Trophoblast cell (in vitro differentiated cells and primary cell): Measurements from ENCODE around the gene SLC13A3.

Experiments used
- DNase-seq, 2 donors: peaks; one replicate each; pipeline ENCODE4 v3.0.0-alpha.2; 2016
- H2AFZ ChIP-seq: 2 replicates; pipeline ENCODE4 v1.6.1; 2013; ENCODE audit warnings: low read length, moderate library complexity, mild to moderate bottlenecking; ENCODE audit not compliant: insufficient read depth, poor library complexity
- H2AK5ac ChIP-seq: 2 replicates; pipeline ENCODE4 v1.6.1; 2013; ENCODE audit warnings: mild to moderate bottlenecking, low read length
- H2BK120ac ChIP-seq: 2 replicates; pipeline ENCODE4 v1.6.1; 2013; ENCODE audit warnings: low read length, mild to moderate bottlenecking, moderate library complexity; ENCODE audit not compliant: insufficient read depth, poor library complexity
- H2BK12ac ChIP-seq: 2 replicates; pipeline ENCODE4 v1.6.1; 2013; ENCODE audit warnings: mild to moderate bottlenecking, low read length, moderate library complexity
- H2BK5ac ChIP-seq: 2 replicates; pipeline ENCODE4 v1.6.1; 2013; ENCODE audit warnings: low read length, low read depth, moderate library complexity, mild to moderate bottlenecking; ENCODE audit not compliant: poor library complexity
- H3K14ac ChIP-seq: 2 replicates; pipeline ENCODE4 v1.6.1; 2013; ENCODE audit warnings: mild to moderate bottlenecking, low read length
- H3K18ac ChIP-seq: 2 replicates; pipeline ENCODE4 v1.6.1; 2013; ENCODE audit warnings: mild to moderate bottlenecking, low read length
- H3K23ac ChIP-seq: 2 replicates; pipeline ENCODE4 v1.6.1; 2013; ENCODE audit warnings: low read length
- H3K27ac ChIP-seq: 2 replicates; pipeline ENCODE4 v1.5.1; 2013; ENCODE audit warnings: low read depth, mild to moderate bottlenecking, inconsistent platforms, low read length, moderate library complexity
- H3K27me3 ChIP-seq: 2 replicates; pipeline ENCODE4 v1.6.1; 2013; ENCODE audit warnings: inconsistent platforms, mild to moderate bottlenecking, low read length, moderate library complexity; ENCODE audit not compliant: insufficient read depth
- H3K36me3 ChIP-seq, 2 experiments: 1 replicate in 1 of 2; 2 replicates in 1 of 2; pipeline ENCODE4 v1.6.1; 2013; ENCODE audit warnings: low read length in 2 of 2, mild to moderate bottlenecking in 2 of 2, moderate library complexity in 1 of 2; ENCODE audit not compliant: insufficient read depth in 2 of 2, control insufficient read depth in 1 of 2
- H3K4ac ChIP-seq: 2 replicates; pipeline ENCODE4 v1.6.1; 2013; ENCODE audit warnings: low read depth, mild to moderate bottlenecking, low read length, moderate library complexity
- H3K4me1 ChIP-seq, 2 experiments: 1 replicate in 1 of 2; 2 replicates in 1 of 2; pipeline ENCODE4 v1.6.1; 2013; ENCODE audit warnings: low read length in 2 of 2, mild to moderate bottlenecking in 2 of 2, moderate library complexity in 1 of 2; ENCODE audit not compliant: insufficient read depth in 2 of 2, control insufficient read depth in 1 of 2
- H3K4me2 ChIP-seq: 2 replicates; pipeline ENCODE4 v1.6.1; 2013; ENCODE audit warnings: inconsistent platforms, mild to moderate bottlenecking, low read length, moderate library complexity
- H3K4me3 ChIP-seq: 2 replicates; pipeline ENCODE4 v1.5.1; 2013; ENCODE audit warnings: mild to moderate bottlenecking, low read depth, low read length, inconsistent platforms
- H3K79me1 ChIP-seq: one replicate; pipeline ENCODE4 v1.6.1; 2013; ENCODE audit warnings: low read length
- H3K79me2 ChIP-seq: 2 replicates; pipeline ENCODE4 v1.6.1; 2013; ENCODE audit warnings: low read length, mild to moderate bottlenecking; ENCODE audit not compliant: control insufficient read depth, insufficient read depth, poor library complexity
- H3K9ac ChIP-seq: 2 replicates; pipeline ENCODE4 v1.6.1; 2013; ENCODE audit warnings: mild to moderate bottlenecking, low read length
- H3K9me3 ChIP-seq: 2 replicates; pipeline ENCODE4 v1.6.1; 2013; ENCODE audit warnings: low read depth, mild to moderate bottlenecking, control low read depth, inconsistent platforms, low read length; ENCODE audit not compliant: insufficient read depth
- H4K12ac ChIP-seq: 2 replicates; pipeline ENCODE4 v1.6.1; 2013; ENCODE audit warnings: low read depth, mild to moderate bottlenecking, low read length, moderate library complexity
- H4K8ac ChIP-seq: 2 replicates; pipeline ENCODE4 v1.6.1; 2013; ENCODE audit warnings: low read depth, mild to moderate bottlenecking, low read length, moderate library complexity
- H4K91ac ChIP-seq: one replicate; pipeline ENCODE4 v1.6.1; 2013; ENCODE audit warnings: low read depth, mild to moderate bottlenecking, low read length, moderate library complexity
- WGBS: extraction: QIAGEN DNeasy Blood & Tissue Kit; methylation state at CpG from one replicate; pipeline ENCODE4 v1.1.7; 2013; ENCODE audit warnings: missing lambda C conversion rate; ENCODE audit not compliant: insufficient read length, insufficient coverage; ENCODE audit errors: extremely low coverage; 5-methylcytosine and 5-hydroxymethylcytosine counted together

Gene SLC13A3

DNA sequence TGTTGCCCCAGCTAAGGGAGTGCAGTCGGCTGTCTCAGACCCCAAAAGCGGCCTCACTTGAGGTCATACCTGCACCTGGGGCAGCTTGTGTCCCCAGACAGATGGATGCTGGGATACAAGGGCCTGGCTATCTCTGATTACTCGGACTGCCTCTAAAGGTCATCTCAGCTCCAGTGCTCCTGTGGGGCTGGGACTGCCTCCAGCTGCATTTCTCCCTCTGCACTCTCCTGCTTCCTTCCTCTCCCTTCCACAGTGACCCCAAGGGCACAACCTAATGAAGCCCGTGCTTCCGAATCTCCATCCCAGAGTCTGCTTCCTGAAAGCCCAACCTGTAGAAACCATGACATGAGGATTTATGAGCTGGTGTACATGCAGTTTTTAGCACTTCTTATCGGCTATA lies 78.0 kb downstream of the SLC13A3 start:
- H3K4me1 ChIP-seq = no peaks in the 10 kb centered on the region
- H3K9me3 ChIP-seq = no peaks in the 10 kb centered on the region
- H3K79me2 ChIP-seq = no peaks in the 10 kb centered on the region
- H3K4ac ChIP-seq = no peak overlapping the region
- H2AFZ ChIP-seq = no peak overlapping the region
- H3K9ac ChIP-seq = no peak overlapping the region
- no peak overlapping the region for H4K91ac ChIP-seq
- H3K14ac ChIP-seq = no peak overlapping the region
- H3K79me1 ChIP-seq = no peaks in the 10 kb centered on the region
- H2BK120ac ChIP-seq = no peak overlapping the region
- H3K4me2 ChIP-seq = no peak overlapping the region
- no peak overlapping the region for H4K8ac ChIP-seq
- whole genome bisulfite sequencing = no CpG with 5 or more reads among the region's 6 CpGs
- H3K27me3 ChIP-seq = no peaks in the 10 kb centered on the region
- H2BK5ac ChIP-seq = no peak overlapping the region
- H4K12ac ChIP-seq = no peak overlapping the region
- no peaks in the 10 kb centered on the region for H3K36me3 ChIP-seq
- H3K4me3 ChIP-seq = no peak overlapping the region
- H2BK12ac ChIP-seq = no peak overlapping the region
- H3K27ac ChIP-seq = no peak overlapping the region
- no peak overlapping the region for H2AK5ac ChIP-seq
- no peak for DNase-seq
- H3K23ac ChIP-seq = no peak overlapping the region
- no peak overlapping the region for H3K18ac ChIP-seq

DNA sequence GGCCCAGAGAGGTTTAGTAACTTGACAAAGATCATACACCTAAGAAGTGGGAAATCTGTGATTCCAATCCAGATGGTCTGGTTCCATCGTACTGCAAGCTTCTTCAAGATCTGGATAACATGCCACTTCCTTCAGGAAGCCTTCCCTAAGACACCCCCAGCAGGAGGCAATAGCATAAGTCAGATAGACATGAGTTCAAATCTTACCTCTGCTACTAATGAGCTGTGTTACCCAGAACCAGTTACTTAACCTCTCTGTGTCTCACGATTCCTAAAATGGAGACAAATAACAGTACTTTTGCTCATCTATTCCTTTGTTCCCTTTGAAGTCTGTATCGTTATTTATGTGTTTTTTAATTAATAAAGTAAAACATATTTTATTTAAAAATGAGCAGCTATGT lies 78.5 kb downstream of the SLC13A3 start:
- no peak overlapping the region for H4K8ac ChIP-seq
- no peak overlapping the region for H3K4me3 ChIP-seq
- H3K79me1 ChIP-seq = no peaks in the 10 kb centered on the region
- H3K79me2 ChIP-seq = no peaks in the 10 kb centered on the region
- H3K18ac ChIP-seq = no peak overlapping the region
- no peak overlapping the region for H3K23ac ChIP-seq
- H3K4me1 ChIP-seq = no peaks in the 10 kb centered on the region
- no peak overlapping the region for H2AK5ac ChIP-seq
- no peak overlapping the region for H3K9ac ChIP-seq
- no peaks in the 10 kb centered on the region for H3K9me3 ChIP-seq
- no peak overlapping the region for H3K14ac ChIP-seq
- no peak overlapping the region for H3K27ac ChIP-seq
- H2BK120ac ChIP-seq = no peak overlapping the region
- H3K27me3 ChIP-seq = no peaks in the 10 kb centered on the region
- H4K91ac ChIP-seq = no peak overlapping the region
- no peak overlapping the region for H2BK5ac ChIP-seq
- H3K36me3 ChIP-seq = no peaks in the 10 kb centered on the region
- no peak for DNase-seq
- H3K4ac ChIP-seq = no peak overlapping the region
- H2BK12ac ChIP-seq = no peak overlapping the region
- no peak overlapping the region for H3K4me2 ChIP-seq
- H2AFZ ChIP-seq = no peak overlapping the region
- no peak overlapping the region for H4K12ac ChIP-seq
- no CpG with 5 or more reads among the region's 3 CpGs for WGBS

DNA sequence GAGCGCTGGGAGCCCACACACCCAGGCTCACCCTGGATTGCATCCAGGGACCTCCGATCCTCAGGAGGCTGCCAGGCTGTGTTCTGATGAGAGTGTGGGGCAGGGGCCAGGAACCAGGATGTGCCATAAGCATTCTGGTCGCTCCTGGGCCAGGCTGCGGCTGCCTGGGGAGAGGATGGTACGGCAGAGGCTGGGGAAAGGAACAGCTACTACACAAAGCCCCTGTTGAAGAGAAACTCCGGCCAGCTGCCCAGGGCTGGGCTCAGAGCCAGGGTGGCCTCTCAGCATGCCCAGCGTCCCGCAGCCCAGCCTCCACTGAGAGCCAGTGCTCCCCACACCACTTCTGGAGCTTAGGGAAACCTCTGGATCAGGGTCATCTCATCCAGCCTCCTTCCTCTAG lies 79.1 kb downstream of the SLC13A3 start:
- Histone ChIP-seq H3K36me3 (no peaks in the 10 kb centered on the region), H3K18ac (no peak overlapping the region), H3K79me2 (no peaks in the 10 kb centered on the region), H3K4me3 (no peak overlapping the region), H3K4ac (no peak overlapping the region), H3K14ac (no peak overlapping the region), H2BK120ac (no peak overlapping the region), H4K12ac (no peak overlapping the region), H3K79me1 (no peaks in the 10 kb centered on the region), H4K91ac (no peak overlapping the region), H3K27ac (no peak overlapping the region), H3K4me2 (no peak overlapping the region), H2BK12ac (no peak overlapping the region), H3K4me1 (no peaks in the 10 kb centered on the region), H4K8ac (no peak overlapping the region), H2AFZ (no peak overlapping the region), H3K9me3 (no peaks in the 10 kb centered on the region), H2AK5ac (no peak overlapping the region), H3K9ac (no peak overlapping the region), H3K27me3 (no peaks in the 10 kb centered on the region), H3K23ac (no peak overlapping the region), H2BK5ac (no peak overlapping the region)
- no peak for DNase-seq
- no CpG with 5 or more reads among the region's 8 CpGs for WGBS

DNA sequence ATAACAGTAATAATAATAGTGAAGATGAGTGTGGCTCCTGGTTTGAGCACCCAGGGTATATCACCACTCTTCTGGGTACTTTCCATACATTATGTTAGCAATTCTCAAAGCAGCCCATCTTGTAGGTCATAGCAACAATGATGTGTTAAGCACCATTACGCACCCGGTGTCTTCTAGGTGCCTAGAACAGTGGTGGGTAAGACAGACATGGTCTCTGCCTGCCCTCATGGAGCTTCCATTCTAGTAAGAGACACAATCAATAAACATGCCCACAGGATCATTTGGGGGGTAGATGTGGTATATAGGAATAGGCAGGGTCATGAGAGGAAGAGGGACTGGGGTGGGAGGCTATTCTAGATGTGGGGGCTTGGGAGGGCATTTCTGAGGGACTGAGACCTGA lies 79.8 kb downstream of the SLC13A3 start:
- H3K4me3 ChIP-seq = no peak overlapping the region
- H2BK12ac ChIP-seq = no peak overlapping the region
- DNase-seq = no peak
- no peak overlapping the region for H2AFZ ChIP-seq
- H3K27me3 ChIP-seq = no peaks in the 10 kb centered on the region
- no peak overlapping the region for H3K23ac ChIP-seq
- H3K4me2 ChIP-seq = no peak overlapping the region
- H3K9me3 ChIP-seq = no peaks in the 10 kb centered on the region
- H3K14ac ChIP-seq = no peak overlapping the region
- no peak overlapping the region for H3K27ac ChIP-seq
- H2BK5ac ChIP-seq = no peak overlapping the region
- no peaks in the 10 kb centered on the region for H3K79me2 ChIP-seq
- no CpG with 5 or more reads among the region's 2 CpGs for WGBS
- H3K9ac ChIP-seq = no peak overlapping the region
- H3K18ac ChIP-seq = no peak overlapping the region
- H3K79me1 ChIP-seq = no peaks in the 10 kb centered on the region
- no peak overlapping the region for H3K4ac ChIP-seq
- H4K91ac ChIP-seq = no peak overlapping the region
- no peak overlapping the region for H2BK120ac ChIP-seq
- no peak overlapping the region for H4K12ac ChIP-seq
- H3K4me1 ChIP-seq = no peaks in the 10 kb centered on the region
- no peaks in the 10 kb centered on the region for H3K36me3 ChIP-seq
- H4K8ac ChIP-seq = no peak overlapping the region
- H2AK5ac ChIP-seq = no peak overlapping the region
